Endothelial cell of umbilical vein (primary cell): ENCODE measurements around the gene FGR.

Experiments used
- CTCF ChIP-seq, 2 donors: IDR thresholded peaks; 1 replicate in 1 of 2; 2 replicates in 1 of 2; pipeline ENCODE4 v1.5.1; 2011; ENCODE audit warnings: low read length in 2 of 2, mild to moderate bottlenecking in 2 of 2, moderate library complexity in 2 of 2, control low read depth in 1 of 2, inconsistent platforms in 1 of 2, low read depth in 1 of 2; ENCODE audit not compliant: insufficient read depth in 1 of 2; ENCODE audit errors: extremely low read depth in 1 of 2
- EZH2 ChIP-seq: IDR thresholded peaks from 2 replicates; pipeline ENCODE4 v1.6.1; 2012; ENCODE audit warnings: borderline replicate concordance, low read depth, mild to moderate bottlenecking, moderate library complexity, low read length, inconsistent platforms; ENCODE audit not compliant: severe bottlenecking
- FOS ChIP-seq: IDR thresholded peaks from 2 replicates; pipeline ENCODE4 v1.6.1; 2011; ENCODE audit warnings: mild to moderate bottlenecking, low read length, moderate library complexity, borderline replicate concordance; ENCODE audit not compliant: insufficient read depth
- GATA2 ChIP-seq: IDR thresholded peaks from 2 replicates; pipeline ENCODE4 v1.7.0; 2011; ENCODE audit warnings: low read depth, mild to moderate bottlenecking, moderate library complexity, mixed read lengths, low read length; ENCODE audit not compliant: insufficient read length, insufficient read depth
- JUN ChIP-seq: IDR thresholded peaks from 2 replicates; pipeline ENCODE4 v1.6.1; 2011; ENCODE audit warnings: borderline replicate concordance, low read depth; ENCODE audit not compliant: insufficient read length, insufficient read depth
- MAX ChIP-seq: IDR thresholded peaks from 2 replicates; pipeline ENCODE4 v1.6.1; 2011; ENCODE audit not compliant: insufficient read depth, insufficient read length
- MYC ChIP-seq: IDR thresholded peaks from one replicate; pipeline ENCODE4 v1.6.1; 2011; ENCODE audit warnings: mild to moderate bottlenecking, low read depth, low read length
- POLR2A ChIP-seq: IDR thresholded peaks from 2 replicates; pipeline ENCODE4 v1.6.1; 2012; ENCODE audit warnings: low read depth, mild to moderate bottlenecking, control low read depth, low read length
- POLR2AphosphoS5 ChIP-seq: IDR thresholded peaks from 2 replicates; pipeline ENCODE4 v1.6.1; 2012; ENCODE audit warnings: low read depth, mild to moderate bottlenecking, control low read depth, low read length, moderate library complexity; ENCODE audit not compliant: insufficient read depth

- TF ChIP-seq POLR2AphosphoS5 (peak; percentile 75), EZH2 (no peak), POLR2A (no peak), CTCF (IDR thresholded peaks at IDR 0.05; ENCODE audit: extremely low read depth in 1 of 2, insufficient read depth in 1 of 2, low read depth in 1 of 2, low read length in 2 of 2) (peak; percentile 54 to 62), MAX (no peak), FOS (no peak), MYC (no peak), GATA2 (no peak), JUN (no peak)
Measured at GRCh38 chr1:27574871-27575831, 59.8 kb downstream of the FGR start.
